ENCODE data around the gene SPEF1. TPM values are rescaled to one million over a fixed set of nuclear protein-coding genes. Genes with fewer than 3 reads are reported as not detected.
"Not testable (repeated sequence)": the region's sequence is repeated elsewhere in the genome, so short reads cannot be mapped to it uniquely, and the experiment has no call there.

The SPEF1 gene
- total RNA-seq, 1 experiment from 2014 or later, result not detected

DNA sequence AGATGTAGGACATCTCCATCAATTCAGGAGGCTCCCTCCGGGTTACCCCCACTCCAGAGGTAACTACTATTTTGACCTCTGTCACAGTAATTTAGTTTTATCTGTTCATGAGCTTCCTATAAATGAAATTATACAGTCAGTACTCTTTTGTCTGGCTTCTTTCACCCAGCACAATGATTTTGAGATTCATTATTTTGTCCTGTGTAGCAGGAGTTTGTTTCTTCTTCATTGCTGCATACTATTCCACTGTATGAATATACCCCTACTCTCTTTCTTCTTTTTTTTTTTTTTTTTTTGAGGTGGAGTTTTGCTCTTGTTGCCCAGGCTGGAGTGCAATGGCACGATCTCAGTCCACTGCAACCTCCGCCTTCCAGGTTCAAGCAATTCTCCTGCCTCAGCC is 27.3 kb upstream of the SPEF1 start:
- DNase-seq (ENCODE audit: low spot score), result no peak

DNA sequence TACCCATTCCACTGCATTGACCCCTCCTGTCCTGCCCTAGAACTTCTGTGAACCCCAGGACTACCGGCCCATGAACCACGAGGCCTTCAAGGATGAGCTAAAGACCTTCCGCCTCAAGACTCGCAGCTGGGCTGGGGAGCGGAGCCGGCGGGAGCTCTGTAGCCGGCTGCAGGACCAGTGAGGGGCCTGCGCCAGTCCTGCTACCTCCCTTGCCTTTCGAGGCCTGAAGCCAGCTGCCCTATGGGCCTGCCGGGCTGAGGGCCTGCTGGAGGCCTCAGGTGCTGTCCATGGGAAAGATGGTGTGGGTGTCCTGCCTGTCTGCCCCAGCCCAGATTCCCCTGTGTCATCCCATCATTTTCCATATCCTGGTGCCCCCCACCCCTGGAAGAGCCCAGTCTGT is 23.5 kb upstream of the SPEF1 start:
- no peak for DNase-seq (ENCODE audit: low spot score)

DNA sequence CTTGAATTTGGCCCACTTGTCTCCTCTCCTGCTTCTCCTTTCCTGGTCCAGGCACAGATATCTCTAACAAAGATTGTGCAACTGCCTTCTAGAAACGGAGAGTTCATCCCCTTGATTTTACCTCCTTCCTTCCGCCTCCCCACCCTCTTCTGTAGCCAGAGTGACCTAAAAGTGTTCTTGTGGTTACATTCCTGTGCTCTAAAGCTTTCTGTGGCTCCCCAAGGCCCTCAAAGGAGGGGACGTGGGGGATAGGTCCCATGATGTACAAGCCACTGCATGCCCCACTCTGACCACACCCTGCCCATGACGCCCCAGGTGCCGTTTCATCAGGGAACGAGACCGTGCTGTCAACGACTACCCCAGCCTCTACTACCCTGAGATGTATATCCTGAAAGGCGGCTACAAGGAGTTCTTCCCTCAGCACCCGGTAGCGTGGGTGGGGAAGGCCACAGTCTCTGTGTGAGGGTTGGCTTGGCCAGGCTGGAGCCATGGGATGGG is 23.1 kb upstream of the SPEF1 start:
- no peak for DNase-seq (ENCODE audit: low spot score)

DNA sequence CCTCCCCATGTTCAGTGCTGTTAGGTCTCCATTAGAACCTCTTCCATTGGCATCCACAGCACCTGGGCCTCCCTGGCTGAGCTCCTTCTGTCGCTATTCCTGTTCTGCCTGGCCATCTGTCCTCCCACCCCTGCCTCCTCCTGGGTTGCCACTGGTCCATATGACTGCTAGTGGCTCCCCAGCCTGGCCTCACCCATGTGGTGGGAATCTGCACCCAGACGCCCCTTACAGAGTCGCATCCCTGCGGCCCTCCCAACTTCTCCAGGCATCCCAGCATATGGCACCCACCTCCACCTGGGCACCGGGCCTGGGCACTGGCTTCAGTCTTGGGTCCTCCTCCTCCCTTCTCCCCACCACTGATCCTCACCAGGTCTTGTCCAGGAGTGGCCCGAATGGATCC is 22.6 kb upstream of the SPEF1 start:
- DNase-seq (ENCODE audit: low spot score), result no peak

DNA sequence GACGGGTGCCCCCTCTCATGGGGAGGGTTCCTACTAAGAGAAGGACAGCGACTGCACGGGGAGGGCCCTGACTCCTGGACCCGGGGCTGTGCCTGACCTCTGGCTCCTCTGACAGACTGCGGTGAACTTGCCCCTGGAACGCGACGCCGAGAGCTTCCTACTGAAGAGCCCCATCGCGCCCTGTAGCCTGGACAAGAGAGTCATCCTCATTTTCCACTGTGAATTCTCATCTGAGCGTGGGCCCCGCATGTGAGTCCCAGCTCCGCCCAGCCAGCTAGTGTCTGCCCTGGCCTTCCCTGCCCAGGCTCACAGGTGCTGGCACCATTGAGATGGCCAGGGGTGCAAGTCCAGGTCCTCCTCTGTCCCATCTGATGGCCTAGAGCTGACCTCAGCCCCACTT is 22.0 kb upstream of the SPEF1 start:
- DNase-seq (ENCODE audit: low spot score), result no peak

DNA sequence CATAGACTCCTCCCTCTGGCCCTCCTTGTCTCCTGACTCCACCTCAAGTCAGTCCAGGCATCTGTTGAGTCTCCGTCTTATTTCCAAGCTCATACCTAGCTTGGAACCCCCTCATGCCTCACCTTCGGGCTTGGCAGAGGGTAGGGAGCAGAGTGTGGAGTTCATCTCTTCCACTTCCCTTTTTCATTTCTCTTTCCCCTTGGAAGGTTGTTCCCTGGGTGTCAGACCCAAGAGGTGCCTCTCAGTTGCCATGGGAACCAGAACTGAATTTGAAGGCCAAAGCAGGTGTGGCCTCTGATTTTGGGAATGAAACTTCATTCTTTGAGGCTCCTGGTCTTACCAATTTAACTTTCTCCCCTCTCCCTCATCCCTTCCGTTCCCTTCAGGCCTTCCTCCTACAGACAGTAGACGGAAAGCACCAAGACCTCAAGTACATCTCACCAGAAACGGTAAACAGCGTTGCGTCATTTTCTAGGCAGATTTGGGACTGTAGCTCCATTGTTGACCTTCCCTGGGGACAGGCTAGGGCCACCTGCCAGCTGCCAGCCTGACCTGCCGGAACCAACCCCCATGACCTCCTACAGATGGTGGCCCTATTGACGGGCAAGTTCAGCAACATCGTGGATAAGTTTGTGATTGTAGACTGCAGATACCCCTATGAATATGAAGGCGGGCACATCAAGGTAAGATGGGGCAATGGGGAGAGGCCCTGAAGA is 21.4 kb upstream of the SPEF1 start:
- no peak for DNase-seq (ENCODE audit: low spot score)

DNA sequence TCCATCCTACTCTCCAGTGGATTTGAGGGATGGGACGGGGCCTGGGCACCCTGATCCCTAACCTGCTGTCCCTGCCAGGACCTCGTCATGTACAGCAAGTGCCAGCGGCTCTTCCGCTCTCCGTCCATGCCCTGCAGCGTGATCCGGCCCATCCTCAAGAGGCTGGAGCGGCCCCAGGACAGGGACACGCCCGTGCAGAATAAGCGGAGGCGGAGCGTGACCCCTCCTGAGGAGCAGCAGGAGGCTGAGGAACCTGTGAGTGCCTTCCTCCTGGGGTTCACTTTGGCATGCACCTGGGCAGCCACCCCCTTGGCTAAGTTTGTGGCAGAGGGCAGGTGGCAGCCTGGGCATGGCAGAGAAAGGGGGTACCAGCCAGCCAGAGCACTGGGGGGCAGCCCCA is 20.6 kb upstream of the SPEF1 start:
- DNase-seq (ENCODE audit: low spot score), result no peak

DNA sequence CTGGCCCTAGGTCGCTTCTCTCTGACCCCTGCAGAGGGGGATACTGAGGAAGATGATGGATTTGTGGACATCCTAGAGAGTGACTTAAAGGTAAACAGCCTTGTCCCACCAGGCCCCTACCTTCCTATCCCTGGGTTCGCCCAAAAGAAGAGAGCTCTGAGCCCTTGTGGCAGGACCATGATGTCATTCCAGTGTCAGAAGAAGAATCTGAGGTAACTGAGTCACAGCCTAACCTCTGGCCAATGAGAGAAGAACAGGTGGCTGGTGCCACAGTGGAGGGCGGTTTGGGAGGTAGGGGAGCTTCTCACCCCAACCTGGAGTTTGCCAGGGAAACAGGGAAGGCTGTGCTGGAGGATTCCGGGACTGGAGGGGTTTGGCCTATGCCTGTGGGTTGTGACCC is 20.1 kb upstream of the SPEF1 start:
- no peak for DNase-seq (ENCODE audit: low spot score)

DNA sequence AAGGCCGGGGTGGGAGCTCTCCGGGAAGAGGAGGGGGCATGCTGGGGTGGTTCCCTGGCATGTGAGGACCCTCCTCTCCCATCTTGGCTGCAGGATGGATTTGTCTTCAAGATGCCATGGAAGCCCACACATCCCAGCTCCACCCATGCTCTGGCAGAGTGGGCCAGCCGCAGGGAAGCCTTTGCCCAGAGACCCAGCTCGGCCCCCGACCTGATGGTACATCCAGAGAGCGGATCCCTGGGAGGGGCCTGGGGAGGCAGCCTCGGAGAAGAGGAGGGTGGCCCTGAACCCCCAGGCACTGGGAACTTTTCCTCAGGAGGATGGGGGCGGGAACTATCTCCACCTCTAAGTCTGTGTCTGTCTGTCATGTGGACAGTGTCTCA is 19.6 kb upstream of the SPEF1 start:
- DNase-seq (ENCODE audit: low spot score), result no peak

DNA sequence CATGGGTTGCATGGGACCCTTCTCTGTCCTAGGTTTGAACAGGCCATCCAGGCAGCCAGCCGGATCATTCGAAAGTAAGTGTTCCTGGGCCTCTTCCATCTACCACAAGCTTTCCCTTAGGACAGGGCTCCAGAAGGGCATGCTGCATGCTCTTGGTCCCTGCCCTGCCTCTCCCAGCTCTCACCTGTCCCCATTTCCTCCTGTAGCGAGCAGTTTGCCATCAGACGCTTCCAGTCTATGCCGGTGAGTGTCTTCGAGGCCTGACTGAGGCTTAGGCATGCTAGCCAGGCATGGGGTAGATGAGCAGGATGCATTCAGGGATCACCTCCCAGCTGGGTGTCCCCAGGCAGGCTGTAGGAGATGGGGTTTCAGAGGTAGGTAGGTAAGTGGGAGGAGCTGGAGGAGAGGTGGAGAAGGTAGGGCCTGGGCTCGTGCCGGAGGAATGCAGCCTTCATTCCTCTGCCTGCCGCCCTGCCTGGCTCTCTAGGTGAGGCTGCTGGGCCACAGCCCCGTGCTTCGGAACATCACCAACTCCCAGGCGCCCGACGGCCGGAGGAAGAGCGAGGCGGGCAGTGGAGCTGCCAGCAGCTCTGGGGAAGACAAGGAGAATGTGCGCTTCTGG is 19.1 kb upstream of the SPEF1 start:
- no peak for DNase-seq (ENCODE audit: low spot score)

DNA sequence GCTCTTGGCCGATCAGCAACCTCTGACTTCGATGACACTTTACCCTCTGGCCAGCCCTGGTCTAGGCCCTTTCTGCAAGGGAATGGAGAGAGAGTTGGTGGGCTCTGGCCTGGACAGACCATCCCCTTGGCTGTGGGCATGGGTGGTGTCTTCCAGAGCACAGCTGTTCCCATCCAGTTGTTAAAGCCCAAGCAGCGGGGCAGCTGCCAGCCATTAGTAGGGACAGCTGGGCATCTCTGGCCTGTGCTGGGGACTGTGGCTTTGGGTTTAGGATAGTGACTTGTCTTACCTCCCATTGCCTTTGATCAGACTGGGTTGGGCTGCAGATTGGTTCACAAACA is 17.6 kb upstream of the SPEF1 start:
- no peak for DNase-seq (ENCODE audit: low spot score)

DNA sequence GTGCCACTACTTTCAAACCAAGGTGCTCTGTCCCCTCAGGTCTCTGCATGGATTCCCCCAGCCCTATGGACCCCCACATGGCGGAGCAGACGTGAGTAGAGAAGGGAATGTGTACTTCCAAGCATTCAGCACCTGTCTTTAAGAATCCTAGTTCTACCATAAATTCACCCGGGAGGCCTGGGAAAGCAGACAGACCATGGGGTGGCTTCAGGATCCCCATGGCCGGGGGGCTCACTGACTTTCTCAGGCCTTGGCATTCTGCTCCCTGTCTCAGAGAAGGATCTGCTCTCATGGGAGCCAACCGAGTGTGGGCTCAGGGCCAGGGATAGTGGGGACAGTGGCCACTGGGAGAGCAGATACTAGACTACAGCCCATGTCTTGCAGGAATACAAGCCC is 17.1 kb upstream of the SPEF1 start:
- no peak for DNase-seq (ENCODE audit: low spot score)

DNA sequence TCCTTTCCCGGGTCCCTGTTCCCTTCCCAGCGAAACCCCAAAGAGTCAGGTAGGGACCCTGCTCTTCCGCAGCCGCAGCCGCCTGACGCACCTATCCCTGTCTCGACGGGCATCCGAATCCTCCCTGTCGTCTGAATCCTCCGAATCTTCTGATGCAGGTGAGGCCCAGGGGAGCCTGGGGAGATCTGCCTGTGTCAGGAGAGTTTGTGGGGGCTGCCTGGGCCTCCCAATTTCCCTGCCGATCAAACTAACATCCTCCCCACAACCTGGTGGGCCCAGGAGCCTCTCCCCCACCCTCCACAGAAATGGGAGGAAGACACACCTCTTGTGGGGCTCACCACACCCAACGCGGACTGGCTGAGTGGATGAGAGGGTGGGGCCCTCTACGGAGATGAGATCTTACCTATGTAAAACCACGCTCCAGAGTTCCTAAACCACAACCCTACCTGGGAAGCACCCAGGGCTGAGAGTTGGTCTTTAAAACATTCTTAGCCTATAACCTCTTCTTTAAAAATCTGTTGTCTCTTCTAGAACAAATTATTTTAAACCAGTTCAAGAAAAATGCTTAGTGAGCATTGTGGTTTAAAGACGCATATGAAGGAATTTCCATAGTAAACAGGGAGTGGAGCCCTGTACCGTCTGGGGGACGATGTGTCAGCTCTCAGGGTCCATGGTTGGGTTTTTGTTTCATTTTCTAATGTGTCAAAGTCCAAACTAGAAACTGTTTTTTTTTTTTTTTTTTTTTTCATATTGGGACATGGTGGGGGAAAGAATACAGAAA is 16.5 kb upstream of the SPEF1 start:
- DNase-seq (ENCODE audit: low spot score), result no peak

DNA sequence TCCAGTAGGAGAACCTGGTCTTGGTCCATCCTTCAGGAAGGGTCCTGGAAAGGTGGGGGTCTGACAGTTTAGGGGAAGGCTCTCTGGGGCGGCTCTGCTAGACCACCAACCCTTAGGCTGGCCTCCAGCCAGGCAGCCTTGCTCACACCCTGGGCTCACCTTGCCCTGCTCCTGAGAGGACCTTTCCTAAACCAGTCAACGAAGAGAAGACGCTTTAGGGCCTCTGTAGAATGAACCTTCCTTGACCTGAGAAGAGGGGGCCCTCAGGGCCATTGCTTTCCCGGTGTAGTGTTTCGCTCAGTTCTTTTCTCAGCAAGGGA is 15.9 kb upstream of the SPEF1 start:
- no peak for DNase-seq (ENCODE audit: low spot score)

DNA sequence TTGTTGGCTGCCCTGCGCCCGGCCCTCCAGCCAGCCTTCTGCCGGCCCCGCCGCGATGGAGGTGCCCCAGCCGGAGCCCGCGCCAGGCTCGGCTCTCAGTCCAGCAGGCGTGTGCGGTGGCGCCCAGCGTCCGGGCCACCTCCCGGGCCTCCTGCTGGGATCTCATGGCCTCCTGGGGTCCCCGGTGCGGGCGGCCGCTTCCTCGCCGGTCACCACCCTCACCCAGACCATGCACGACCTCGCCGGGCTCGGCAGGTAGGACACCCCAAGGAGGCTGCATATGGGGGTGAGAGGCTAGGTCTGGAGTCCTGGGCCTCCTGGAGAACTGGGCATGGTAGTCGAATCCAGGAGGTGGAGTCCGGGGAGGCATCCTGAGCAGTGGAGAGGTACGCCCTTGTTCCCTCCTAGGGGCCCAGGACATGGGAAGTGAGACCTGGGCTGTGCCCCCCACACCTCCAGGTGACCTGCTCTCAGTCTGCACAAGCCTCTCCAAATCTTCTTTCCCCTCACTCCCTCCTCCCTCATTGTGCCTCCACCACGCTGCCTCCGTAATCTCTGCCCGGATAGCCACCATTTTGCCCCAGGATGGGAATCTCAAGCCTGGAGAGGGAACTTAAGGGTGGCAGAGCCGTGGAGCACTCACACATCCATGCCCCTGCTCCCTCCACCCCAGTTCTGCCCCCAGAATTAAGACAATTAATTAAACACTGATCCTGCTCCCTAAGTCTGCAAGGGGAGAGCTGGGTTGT is 15.4 kb upstream of the SPEF1 start:
- no peak for DNase-seq (ENCODE audit: low spot score)

DNA sequence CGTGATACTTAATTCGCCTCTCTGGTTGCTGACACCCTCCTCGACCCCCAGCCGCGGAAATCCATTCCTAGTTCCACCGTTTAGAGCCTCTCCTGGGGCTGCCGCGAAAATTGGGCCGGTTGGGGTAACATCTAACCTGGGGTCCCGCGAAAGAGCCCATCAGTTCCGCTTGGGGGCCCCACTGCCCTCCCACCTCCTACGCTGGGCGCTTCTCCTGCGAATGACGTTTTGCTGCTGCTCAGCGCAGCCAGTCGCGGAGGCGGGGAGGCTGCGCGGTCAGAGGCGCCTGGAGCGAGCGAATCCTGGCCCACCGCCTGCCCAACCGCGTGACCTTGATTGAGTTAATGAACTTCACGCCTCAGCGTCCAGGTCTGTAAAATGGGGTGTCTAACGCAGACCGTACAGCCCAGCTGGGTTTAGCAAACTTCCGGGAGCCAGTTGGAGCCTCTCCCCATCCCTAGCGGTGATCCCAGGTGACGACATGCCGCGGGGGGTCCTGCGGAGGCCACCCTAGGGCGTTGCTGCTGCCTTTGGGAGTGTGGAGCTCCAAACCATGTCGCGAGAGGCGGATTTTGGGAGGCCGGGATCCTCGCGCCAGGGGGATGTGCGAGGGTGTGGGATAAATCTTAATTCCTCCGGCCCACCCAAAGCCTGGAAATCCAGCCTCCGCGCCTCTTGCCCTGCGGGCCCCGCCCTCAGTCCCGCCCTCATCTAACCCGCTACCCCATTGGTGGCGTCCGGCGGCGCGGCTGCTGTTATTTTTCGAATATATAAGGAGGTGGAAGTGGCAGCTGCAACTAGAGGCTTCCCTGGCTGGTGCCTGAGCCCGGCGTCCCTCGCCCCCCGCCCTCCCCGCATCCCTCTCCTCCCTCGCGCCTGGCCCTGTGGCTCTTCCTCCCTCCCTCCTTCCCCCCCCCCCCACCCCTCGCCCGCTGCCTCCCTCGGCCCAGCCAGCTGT is 14.5 kb upstream of the SPEF1 start, which contains the start of gene CDC25B:
Gene CDC25B (plus strand): TSS at position 800 of the 958 bp plus-strand sequence. CDS start 222 bp downstream, outside the sequence.
- DNase-seq (ENCODE audit: low spot score), result peak; percentile 94

DNA sequence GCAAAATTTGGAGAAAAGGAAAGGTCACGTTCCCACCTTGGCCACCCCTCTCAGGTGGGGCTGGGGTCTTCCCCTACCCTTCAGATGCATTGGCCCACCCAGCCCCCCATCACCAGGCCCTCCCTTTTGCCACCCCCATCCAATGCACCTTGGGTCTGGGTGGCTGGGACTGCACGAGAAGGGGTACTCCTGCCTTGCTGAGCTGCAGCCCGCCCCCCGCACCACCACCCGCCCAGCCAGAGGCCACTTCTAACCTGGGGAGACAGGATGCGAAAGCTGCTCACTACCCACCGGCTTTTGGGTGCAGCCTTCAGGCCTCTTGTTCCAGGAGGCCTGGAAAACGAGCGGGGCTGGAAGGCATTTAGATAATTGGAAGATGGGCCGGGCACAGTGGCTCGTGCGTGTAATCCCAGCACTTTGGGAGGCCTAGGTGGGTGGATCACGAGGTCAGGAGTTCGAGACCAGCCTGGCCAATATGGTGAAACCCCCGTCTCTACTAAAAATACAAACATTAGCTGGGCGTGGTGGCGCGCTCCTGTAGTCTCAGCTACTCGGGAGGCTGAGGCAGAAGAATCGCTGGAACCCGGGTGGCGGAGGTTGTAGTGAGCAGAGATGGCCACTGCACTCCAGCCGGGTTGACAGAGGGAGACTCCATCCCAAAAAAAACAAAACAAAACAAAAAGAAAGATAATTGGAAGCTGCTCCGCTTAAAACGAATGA is 13.6 kb upstream of the SPEF1 start:
- no peak for DNase-seq (ENCODE audit: low spot score)

DNA sequence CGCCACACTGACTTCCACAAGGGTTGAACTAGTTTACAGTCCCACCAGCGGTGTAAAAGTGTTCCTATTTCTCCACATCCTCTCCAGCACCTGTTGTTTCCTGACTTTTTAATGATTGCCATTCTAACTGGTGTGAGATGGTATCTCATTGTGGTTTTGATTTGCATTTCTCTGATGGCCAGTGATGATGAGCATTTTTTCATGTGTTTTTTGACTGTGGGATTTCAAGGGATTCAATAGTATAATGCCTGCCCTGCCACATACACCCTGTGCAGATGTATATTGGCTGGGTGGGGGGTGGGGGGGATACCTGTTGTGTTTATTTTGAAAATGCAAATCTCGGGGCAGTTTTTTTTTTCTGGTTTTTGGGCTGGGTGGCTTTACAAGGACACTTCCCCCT is 12.9 kb upstream of the SPEF1 start:
- not testable (repeated sequence) for DNase-seq (ENCODE audit: low spot score)

DNA sequence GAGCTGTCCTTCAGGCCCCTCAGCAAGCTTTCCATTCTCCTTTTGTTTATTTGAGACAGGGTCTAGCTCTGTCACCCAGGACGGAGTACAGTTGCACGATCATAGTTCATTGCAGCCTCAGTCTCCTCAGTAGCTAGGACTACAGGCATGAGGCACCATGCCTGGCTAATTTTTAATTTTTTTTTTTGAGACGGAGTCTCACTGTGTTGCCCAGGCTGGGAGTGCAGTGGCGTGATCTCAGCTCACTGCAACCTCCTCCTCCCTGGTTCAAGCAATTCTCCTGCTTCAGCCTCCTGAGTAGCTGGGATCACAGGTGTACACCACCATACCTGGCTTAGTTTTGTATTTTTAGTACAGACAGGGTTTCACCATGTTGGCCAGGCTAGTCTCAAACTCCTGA is 8.0 kb upstream of the SPEF1 start:
- DNase-seq (ENCODE audit: low spot score), result not testable (repeated sequence)

DNA sequence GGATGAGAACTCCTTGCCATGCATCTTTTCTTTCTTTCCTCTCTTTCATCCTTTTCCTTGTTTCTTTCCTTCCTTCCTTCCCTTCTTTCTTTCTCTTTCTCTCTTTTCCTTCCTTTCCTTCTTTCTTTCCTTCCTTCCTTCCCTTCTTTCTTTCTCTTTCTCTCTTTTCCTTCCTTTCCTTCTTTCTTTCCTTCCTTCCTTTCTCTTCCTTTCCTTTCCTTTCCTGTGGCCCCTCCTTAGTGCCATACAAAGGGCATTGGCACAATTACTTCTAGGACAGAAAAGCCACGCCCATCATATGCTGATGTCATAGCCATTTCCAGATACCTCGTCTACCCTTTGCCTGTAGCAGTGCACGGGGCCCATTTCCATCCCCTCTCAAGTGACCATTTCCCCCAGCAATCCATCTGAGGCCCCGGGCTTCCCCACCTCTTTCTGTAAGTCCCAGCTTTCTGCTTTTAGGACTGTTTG is 7.5 kb upstream of the SPEF1 start:
- peak; percentile 47 for DNase-seq (ENCODE audit: low spot score)
